BJ (cell line): ENCODE results near the gene ID3. TPM values are rescaled to one million over a fixed set of nuclear protein-coding genes. Genes with fewer than 3 reads are reported as not detected.

Experiments used
- CTCF ChIA-PET: fragments of 350-600 bp; formaldehyde crosslinking; extraction: SDS; loops from one replicate; lab custom pipeline; 2021; ENCODE audit warnings: antibody characterized with exemption, inconsistent platforms; lab: Yijun Ruan, JAX
- POLR2A ChIA-PET: fragments of 300-600 bp; sonication (Branson Sonifier 250); formaldehyde crosslinking; extraction: SDS; loops from one replicate; lab custom pipeline; 2021; ENCODE audit warnings: antibody characterized with exemption; lab: Charles Lee
- DNase-seq: peaks from one replicate; pipeline ENCODE4 v3.0.0-alpha.2; 2011; ENCODE audit warnings: low read depth
- H3K27me3 ChIP-seq: 2 replicates; pipeline ENCODE4 v1.6.0; 2011; ENCODE audit warnings: low read length; ENCODE audit not compliant: control insufficient read depth, insufficient read depth
- H3K36me3 ChIP-seq: 2 replicates; pipeline ENCODE4 v1.5.1; 2011; ENCODE audit warnings: low read length; ENCODE audit not compliant: control insufficient read depth, insufficient read depth
- H3K4me3 ChIP-seq: 2 replicates; pipeline ENCODE4 v1.5.1; 2011; ENCODE audit warnings: low read depth, mild to moderate bottlenecking, control low read depth, low read length
- polyA plus RNA-seq: library from polyadenylated mRNA; depleted of rRNA; stranded (reverse); fragments of >200 nt; gene quantifications from 2 replicates; pipeline ENCODE4 v1.2.3, GENCODE V29; 2011
- TF ChIP-seq, protein P1 (sequence below): IDR thresholded peaks from 2 replicates; pipeline ENCODE4 v1.5.1; 2011; ENCODE audit warnings: low read depth, mild to moderate bottlenecking, control low read depth, inconsistent platforms, low read length, moderate library complexity; ENCODE audit not compliant: insufficient read depth

The ID3 gene
- polyA plus RNA-seq, 1 experiment = 379 TPM

DNA sequence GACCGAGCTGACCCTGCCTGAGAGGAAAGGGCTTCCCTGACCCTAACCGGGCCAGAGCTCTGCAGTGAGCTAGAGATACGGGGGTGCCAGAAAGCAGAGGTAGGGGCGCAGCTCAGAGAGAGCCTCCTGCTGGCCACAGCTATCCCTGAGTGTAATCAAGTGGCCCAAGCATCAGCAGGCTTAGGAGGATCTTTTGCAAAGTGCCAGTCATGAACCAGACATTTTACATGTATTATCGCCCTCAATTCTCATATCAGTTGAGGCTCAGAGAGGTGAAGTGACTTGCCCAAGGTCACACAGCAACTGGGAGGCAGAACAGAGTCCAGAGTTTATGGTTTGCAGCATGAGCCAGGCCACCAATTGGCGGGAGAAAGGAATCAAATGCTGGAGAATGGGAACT, 7.0 kb upstream of the ID3 start:
- no peak for DNase-seq
- CTCF ChIA-PET = interaction anchor here (0.6 to 3.8 kb wide), 4 partner anchors 18 to 71 kb away, joined by 3 to 26 read pairs (median 3); no protein-coding TSS in a partner anchor
- H3K4me3 ChIP-seq = no peak overlapping the region
- no peaks in the 10 kb centered on the region for H3K36me3 ChIP-seq
- no peaks in the 10 kb centered on the region for H3K27me3 ChIP-seq
- TF ChIP-seq, protein P1, sequence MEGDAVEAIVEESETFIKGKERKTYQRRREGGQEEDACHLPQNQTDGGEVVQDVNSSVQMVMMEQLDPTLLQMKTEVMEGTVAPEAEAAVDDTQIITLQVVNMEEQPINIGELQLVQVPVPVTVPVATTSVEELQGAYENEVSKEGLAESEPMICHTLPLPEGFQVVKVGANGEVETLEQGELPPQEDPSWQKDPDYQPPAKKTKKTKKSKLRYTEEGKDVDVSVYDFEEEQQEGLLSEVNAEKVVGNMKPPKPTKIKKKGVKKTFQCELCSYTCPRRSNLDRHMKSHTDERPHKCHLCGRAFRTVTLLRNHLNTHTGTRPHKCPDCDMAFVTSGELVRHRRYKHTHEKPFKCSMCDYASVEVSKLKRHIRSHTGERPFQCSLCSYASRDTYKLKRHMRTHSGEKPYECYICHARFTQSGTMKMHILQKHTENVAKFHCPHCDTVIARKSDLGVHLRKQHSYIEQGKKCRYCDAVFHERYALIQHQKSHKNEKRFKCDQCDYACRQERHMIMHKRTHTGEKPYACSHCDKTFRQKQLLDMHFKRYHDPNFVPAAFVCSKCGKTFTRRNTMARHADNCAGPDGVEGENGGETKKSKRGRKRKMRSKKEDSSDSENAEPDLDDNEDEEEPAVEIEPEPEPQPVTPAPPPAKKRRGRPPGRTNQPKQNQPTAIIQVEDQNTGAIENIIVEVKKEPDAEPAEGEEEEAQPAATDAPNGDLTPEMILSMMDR = peak; percentile 18; the same call in 1 of the 2 replicates
- POLR2A ChIA-PET = no interaction called here

GRCh38 chr1:23565776-23566175, 6.5 kb upstream of the ID3 start:
- POLR2A ChIA-PET = interaction anchor here (0.7 kb wide), 1 partner anchor 11 kb away, joined by 3 read pairs; no protein-coding TSS in a partner anchor
- Histone ChIP-seq H3K4me3 (no peak overlapping the region), H3K36me3 (no peaks in the 10 kb centered on the region), H3K27me3 (no peaks in the 10 kb centered on the region)
- TF ChIP-seq, protein P1 = no peak
- no peak for DNase-seq
- CTCF ChIA-PET = interaction anchor here (1.0 to 3.8 kb wide), 3 partner anchors 11 to 68 kb away, joined by 3 to 26 read pairs (median 3); no protein-coding TSS in a partner anchor

DNA sequence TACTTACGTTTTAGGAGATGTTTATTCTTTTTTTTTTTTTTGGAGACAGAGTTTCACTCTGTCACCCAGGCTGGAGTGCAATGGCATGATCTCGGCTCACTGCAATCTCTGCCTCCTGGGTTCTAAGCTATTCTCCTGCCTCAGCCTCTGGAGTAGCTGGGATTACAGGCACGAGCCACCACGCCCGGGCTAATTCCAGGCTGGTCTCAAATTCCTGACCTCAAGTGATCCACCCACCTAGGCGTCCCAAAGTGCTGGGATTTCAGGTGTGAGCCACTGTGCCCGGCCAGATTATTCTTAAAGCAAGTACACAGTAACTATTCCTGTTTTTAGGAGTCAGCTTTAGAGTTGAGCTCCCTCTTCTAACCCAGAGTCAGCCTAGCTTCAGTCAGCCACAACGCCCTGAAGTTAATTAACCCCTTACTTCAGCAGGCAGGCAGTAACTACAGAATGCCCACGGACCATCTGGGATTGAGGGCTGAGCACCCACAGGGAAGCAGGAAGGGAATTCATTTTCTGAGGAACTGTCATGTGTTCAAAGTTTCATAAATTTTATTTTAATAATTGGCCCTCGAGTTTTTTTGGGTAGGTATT, 5.3 kb upstream of the ID3 start:
- ChIA-PET CTCF (interaction anchor here (0.7 to 3.8 kb wide), 3 partner anchors 13 to 69 kb away, joined by 3 to 26 read pairs (median 4); no protein-coding TSS in a partner anchor), POLR2A (no interaction called here)
- no peaks in the 10 kb centered on the region for H3K36me3 ChIP-seq
- TF ChIP-seq, protein P1 = no peak
- no peaks in the 10 kb centered on the region for H3K27me3 ChIP-seq
- H3K4me3 ChIP-seq = no peak overlapping the region
- DNase-seq = no peak

DNA sequence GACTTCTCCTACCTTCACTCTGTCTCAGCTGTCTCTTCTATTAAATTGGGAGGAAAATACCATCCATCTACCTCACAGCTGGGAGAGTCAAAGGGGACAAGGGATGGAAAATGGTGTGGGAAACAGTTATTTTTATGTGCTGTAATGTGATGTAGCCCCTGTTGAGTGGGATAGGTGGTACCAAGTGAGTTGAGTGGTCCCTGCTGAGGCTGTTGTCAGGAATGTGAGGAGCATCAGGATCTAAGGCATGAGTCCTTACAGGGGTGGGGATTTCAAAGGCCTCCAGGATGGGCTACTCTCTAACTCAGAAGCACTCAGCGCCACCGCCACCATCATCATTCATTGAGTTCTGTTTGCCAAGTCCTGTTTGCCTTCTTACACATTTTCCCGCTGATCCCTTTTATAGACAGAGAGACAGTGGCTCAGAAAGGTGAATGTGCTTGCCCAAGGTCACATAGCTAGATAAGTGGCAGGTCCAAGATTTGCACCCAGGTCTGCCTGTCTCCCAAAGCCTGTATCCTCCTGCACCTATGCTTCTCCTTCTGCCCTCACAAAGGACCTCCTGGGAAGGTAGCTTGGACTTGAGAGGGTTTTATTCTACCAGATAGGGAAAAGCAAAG, 4.6 kb upstream of the ID3 start:
- TF ChIP-seq, protein P1 = no peak
- Histone ChIP-seq H3K4me3 (no peak overlapping the region), H3K27me3 (no peaks in the 10 kb centered on the region), H3K36me3 (no peaks in the 10 kb centered on the region)
- DNase-seq = no peak
- ChIA-PET POLR2A (no interaction called here), CTCF (interaction anchor here (0.6 to 3.8 kb wide), 4 partner anchors 13 to 70 kb away, joined by 3 to 26 read pairs (median 4); no protein-coding TSS in a partner anchor)

- CTCF ChIA-PET = interaction anchor here (3.8 kb wide), 1 partner anchor 71 kb away, joined by 26 read pairs; no protein-coding TSS in a partner anchor
- Histone ChIP-seq H3K4me3 (no peak overlapping the region), H3K27me3 (no peaks in the 10 kb centered on the region), H3K36me3 (no peaks in the 10 kb centered on the region)
- POLR2A ChIA-PET = no interaction called here
- DNase-seq = no peak
- TF ChIP-seq, protein P1 = no peak
Observed at GRCh38 chr1:23563003-23563402, 3.7 kb upstream of the ID3 start.
